Pancreas (tissue), 10 donors: ENCODE data around the gene SERGEF. TPM values are rescaled to one million over a fixed set of nuclear protein-coding genes. Genes with fewer than 3 reads are reported as not detected.

Source experiments
- ATAC-seq, 4 donors: fragments of 200-7000 bp; cut with Tn5 transposase; one replicate each; pipeline versions ENCODE4 v1.8.0 to v1.9.1; 2020; ENCODE audit warnings: mild to moderate bottlenecking in 4 of 4, moderate library complexity in 4 of 4
- DNase-seq, 6 donors: peaks; one replicate each; pipeline ENCODE4 v3.0.0-alpha.2; 2020
- FAIRE-seq: peaks from 2 replicates; lab custom pipeline; 2012; peaks lifted over from hg19 to GRCh38; lab: Jason Lieb, UNC
- H3K27ac ChIP-seq, 4 donors: fragments of 200-600 bp; sonication (generic); 1 replicate in 3 of 4; 2 replicates in 1 of 4; pipeline versions ENCODE4 v1.5.0 to v1.8.0; 2020
- H3K27me3 ChIP-seq, 4 donors: fragments of 200-600 bp; one replicate each; pipeline ENCODE4 v1.8.0; 2021
- H3K36me3 ChIP-seq, 3 donors: fragments of 200-600 bp; sonication (generic) in 1 of 3; one replicate each; pipeline versions ENCODE4 v1.5.0 to v1.8.0; 2020 to 2021
- H3K4me1 ChIP-seq, 3 donors: fragments of 200-600 bp; one replicate each; pipeline ENCODE4 v1.8.0; 2021
- H3K4me3 ChIP-seq, 4 donors: fragments of 200-600 bp; sonication (generic) in 2 of 4; one replicate each; pipeline versions ENCODE4 v1.5.0 to v1.8.0; 2020 to 2021
- H3K9me3 ChIP-seq, 4 donors: fragments of 200-600 bp; one replicate each; pipeline ENCODE4 v1.8.0; 2021
- WGBS, 2 donors: extraction: QIAGEN DNeasy Blood & Tissue Kit; methylation state at CpG; one replicate each; pipeline ENCODE4 v1.1.7; 2013; 5-methylcytosine and 5-hydroxymethylcytosine counted together
- intact Hi-C, 3 donors: fragments of 100-400 bp; cut with DNase I; formaldehyde crosslinking; loops; one replicate each; pipeline versions ENCODE4 v1.11.1 to v1.14.2; 2022
- polyA plus RNA-seq, 2 donors: library from polyadenylated mRNA; stranded (reverse); fragments of 200-250 nt; gene quantifications; one replicate each; pipeline ENCODE4 v1.2.3, GENCODE V29; 2013
- total RNA-seq, 6 donors: library from RNA; stranded (reverse); fragmentation: NEBNext Ultra II Directional in 4 of 6; extraction: Animal tissue kit (Norgen Biotek cat#: 25700) in 4 of 6; gene quantifications; one replicate each; pipeline versions ENCODE4 v1.2.1 to v1.2.4, GENCODE V29; 2021 to 2023
- TF ChIP-seq, protein P1 (sequence below), 4 donors: fragments of 200-600 bp; sonication (generic) in 3 of 4; IDR thresholded peaks; one replicate each; pipeline versions ENCODE4 v1.5.0 to v1.8.0; 2021; ENCODE audit warnings: antibody characterized with exemption in 4 of 4
- donor health status: healthy with polysubstance abuse.
- donor health status: DM: no; HTN: no; CAD: no; lungs with moderate emphysema.
- donor health status: DM: no; HTN: no; CAD: no.
- donor health status: control.
- donor health status: control.
- donor health status: Bipolar disorder and iron deficiency.
- donor health status: DM: yes; HTN: yes; CAD: no.
- donor health status: DM: no; HTN: no; CAD: no.
- donor health status: DM: no; HTN: no; CAD: no.
- donor health status: DM: yes; HTN: yes; CAD: no.

SERGEF gene
- total and polyA plus RNA-seq, 8 donors, result 17.8 to 101 (median 24.5) TPM

DNA sequence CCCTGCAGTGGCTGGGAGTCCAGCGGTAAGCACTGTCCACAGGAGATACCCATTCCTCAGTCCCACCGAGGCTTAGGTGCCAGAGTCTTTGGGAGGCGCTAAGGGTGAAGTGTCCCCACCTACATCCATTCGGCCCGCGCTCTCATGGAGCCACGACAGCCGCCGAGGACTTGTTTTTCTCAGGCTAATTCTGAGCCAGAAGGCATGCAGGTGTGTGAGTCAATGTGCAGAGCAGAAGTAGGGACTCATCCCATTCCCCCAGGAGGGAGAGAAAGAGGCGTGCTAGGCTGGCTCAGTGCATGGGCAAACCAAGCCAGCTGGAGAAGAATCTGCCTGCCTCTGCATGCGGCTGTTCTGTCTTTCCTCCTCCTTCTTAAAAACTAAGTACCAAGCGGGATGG is 231.6 kb downstream of the SERGEF start:
- Histone ChIP-seq H3K4me1 (no peaks in the 10 kb centered on the region), H3K27me3 (no peaks in the 10 kb centered on the region), H3K27ac (no peak overlapping the region), H3K4me3 (no peak overlapping the region), H3K36me3 (no peaks in the 10 kb centered on the region), H3K9me3 (no peaks in the 10 kb centered on the region)
- DNase-seq, result peak in 1 of 6 donors; percentile 50
- intact Hi-C loops, result no loop called here
- no peak for FAIRE-seq
- 75 to 84% methylated on average over 12 of the region's 12 CpGs for WGBS, 2 donors
- no peak for ATAC-seq
- TF ChIP-seq, protein P1, sequence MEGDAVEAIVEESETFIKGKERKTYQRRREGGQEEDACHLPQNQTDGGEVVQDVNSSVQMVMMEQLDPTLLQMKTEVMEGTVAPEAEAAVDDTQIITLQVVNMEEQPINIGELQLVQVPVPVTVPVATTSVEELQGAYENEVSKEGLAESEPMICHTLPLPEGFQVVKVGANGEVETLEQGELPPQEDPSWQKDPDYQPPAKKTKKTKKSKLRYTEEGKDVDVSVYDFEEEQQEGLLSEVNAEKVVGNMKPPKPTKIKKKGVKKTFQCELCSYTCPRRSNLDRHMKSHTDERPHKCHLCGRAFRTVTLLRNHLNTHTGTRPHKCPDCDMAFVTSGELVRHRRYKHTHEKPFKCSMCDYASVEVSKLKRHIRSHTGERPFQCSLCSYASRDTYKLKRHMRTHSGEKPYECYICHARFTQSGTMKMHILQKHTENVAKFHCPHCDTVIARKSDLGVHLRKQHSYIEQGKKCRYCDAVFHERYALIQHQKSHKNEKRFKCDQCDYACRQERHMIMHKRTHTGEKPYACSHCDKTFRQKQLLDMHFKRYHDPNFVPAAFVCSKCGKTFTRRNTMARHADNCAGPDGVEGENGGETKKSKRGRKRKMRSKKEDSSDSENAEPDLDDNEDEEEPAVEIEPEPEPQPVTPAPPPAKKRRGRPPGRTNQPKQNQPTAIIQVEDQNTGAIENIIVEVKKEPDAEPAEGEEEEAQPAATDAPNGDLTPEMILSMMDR (IDR thresholded peaks at IDR 0.05), result no peak

DNA sequence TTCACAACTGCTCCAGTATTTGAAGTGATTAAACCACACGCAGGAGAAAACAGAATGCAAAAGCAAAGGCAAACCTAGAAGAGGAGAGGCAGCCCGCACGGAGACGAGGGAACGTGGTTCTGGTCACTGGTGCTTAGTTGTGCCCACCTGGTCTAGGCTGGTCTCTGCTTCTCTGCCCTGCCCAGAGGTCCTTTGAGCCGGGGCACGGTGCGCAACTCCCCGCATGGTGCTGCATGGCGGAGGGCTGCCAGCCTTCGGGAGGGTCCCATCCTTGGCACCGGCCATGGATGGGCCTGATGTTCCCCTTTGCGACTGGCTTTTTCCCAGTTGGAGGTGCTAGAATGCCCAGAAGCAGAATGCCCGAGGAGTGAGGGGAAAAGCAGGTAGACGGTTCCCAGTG is 232.2 kb downstream of the SERGEF start:
- TF ChIP-seq, protein P1 (IDR thresholded peaks at IDR 0.05), result no peak
- intact Hi-C loops, result no loop called here
- H3K9me3 ChIP-seq, result no peaks in the 10 kb centered on the region
- no peaks in the 10 kb centered on the region for H3K36me3 ChIP-seq
- WGBS, 2 donors, result 89 to 90% methylated on average over 15 of the region's 15 CpGs
- no peaks in the 10 kb centered on the region for H3K4me1 ChIP-seq
- FAIRE-seq (no peak), ATAC-seq (no peak), DNase-seq (no peak)
- H3K27me3 ChIP-seq, result no peaks in the 10 kb centered on the region
- H3K4me3 ChIP-seq, result no peak overlapping the region
- no peak overlapping the region for H3K27ac ChIP-seq

DNA sequence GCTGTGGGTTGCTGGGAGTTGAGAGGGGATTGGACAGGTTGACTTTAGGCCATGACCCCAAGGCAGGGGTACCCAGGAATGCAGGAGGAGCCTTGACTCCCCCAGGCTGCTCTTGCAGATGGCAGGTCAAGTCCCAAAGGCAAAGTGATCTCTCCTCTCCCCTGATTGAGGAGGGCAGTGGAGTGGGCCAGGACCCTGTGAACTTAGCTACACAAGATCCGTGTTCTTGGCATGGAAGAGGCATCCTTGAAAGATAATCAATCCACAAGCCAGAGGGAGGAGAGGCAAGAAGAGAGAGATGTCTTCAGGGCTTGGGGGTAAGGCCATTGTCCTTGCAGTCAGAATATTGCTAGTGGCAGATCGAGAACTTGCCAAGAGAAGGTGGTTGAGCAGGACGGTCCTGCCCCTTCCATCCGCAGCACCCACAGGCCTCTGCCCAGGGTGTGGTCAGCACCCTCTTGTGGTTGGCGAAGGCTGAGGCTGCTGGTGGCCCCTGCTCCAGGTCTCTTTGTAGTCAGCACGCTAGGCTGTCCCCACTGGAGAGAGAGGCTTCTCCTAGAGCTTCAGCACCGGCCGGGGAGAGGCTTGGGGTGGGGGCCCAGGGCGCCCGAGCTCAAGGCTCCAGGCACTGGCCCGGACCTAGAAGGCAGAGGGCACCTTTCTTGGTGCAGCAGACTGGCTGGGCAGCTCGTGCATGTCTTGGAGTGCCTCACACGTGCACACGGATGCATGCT is 232.8 kb downstream of the SERGEF start:
- Histone ChIP-seq H3K27ac (no peak overlapping the region), H3K36me3 (no peaks in the 10 kb centered on the region), H3K27me3 (no peaks in the 10 kb centered on the region), H3K9me3 (no peaks in the 10 kb centered on the region), H3K4me3 (no peak overlapping the region), H3K4me1 (no peaks in the 10 kb centered on the region)
- ATAC-seq, result no peak
- WGBS, 2 donors, result 82 to 90% methylated on average over 14 of the region's 14 CpGs
- TF ChIP-seq, protein P1 (IDR thresholded peaks at IDR 0.05), result no peak
- DNase-seq, result no peak
- no peak for FAIRE-seq
- intact Hi-C loops, result no loop called here

DNA sequence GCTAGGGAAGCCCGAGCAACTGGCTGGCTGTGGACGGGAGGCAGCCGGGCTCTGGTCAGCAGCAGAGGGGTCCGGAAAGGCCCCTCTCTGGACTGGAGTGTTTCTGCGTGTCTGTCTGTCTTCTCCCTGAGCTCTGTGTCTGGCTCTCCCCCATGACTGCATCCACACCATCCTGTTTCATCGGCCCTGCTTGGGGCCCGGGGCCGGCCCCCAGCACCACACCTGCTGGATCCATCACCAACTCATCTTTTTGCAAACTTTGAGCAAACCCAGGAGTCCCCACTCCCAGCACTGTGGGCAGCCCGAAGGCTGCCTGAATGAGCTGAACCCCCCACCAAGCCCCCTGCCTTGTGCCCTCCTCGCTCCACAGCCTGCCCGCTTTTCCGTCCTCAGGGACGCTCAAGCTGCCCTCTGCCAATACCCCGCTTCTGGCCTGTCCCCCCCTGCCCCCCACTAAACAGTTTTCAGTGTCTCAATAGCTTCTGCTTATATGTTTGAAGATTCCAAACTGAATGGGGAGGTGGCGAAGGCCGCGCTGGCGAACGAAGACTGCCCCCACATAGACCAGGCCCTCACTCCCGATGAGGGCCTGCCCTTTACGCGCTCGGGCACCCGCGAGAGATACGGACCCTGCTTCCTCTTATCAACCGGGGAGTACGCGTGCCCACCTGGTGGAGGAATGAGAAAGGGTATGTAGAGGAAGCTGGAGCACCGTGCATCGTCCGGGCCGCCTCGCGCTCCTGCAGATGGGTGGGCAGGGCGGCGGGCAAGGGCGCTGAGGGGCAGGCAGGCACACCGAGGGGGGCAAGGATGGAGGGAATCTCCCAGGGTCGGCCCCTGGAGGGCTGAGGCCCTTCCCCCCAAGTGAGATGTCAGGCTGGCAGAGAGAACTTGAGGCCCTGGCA is 233.6 kb downstream of the SERGEF start:
- no peaks in the 10 kb centered on the region for H3K4me1 ChIP-seq
- no peak overlapping the region for H3K4me3 ChIP-seq
- 92% methylated on average over 40 of the region's 40 CpGs for WGBS, 2 donors
- H3K9me3 ChIP-seq, result no peaks in the 10 kb centered on the region
- TF ChIP-seq, protein P1 (IDR thresholded peaks at IDR 0.05), result no peak
- no peak for DNase-seq
- no peak for FAIRE-seq
- no peaks in the 10 kb centered on the region for H3K27me3 ChIP-seq
- intact Hi-C loops, result no loop called here
- no peaks in the 10 kb centered on the region for H3K36me3 ChIP-seq
- no peak overlapping the region for H3K27ac ChIP-seq
- no peak for ATAC-seq
